Endothelial cell of umbilical vein (primary cell): ENCODE measurements around the gene CCDC188. TPM values are rescaled to one million over a fixed set of nuclear protein-coding genes. Genes with fewer than 3 reads are reported as not detected.

Source experiments
- BruUV-seq: library from RNA; stranded (reverse); fragments of 400-500 nt; replicated peaks from 2 replicates; lab custom pipeline; 2021; lab: Mats Ljungman, UMichigan
- CTCF ChIA-PET: fragments of 300-600, 350-600 bp; sonication (Branson Sonifier 250); formaldehyde crosslinking; loops from one replicate; lab custom pipeline; 2021; ENCODE audit warnings: antibody characterized with exemption, inconsistent platforms; lab: Charles Lee
- POLR2A ChIA-PET: fragments of 300-600, 350-600 bp; sonication (Branson Sonifier 250); formaldehyde crosslinking; loops from one replicate; lab custom pipeline; 2021; ENCODE audit warnings: antibody characterized with exemption, inconsistent platforms; lab: Charles Lee
- DNase-seq: peaks from one replicate; pipeline ENCODE4 v3.0.0-alpha.2; 2011; ENCODE audit warnings: low read depth, low spot score
- FAIRE-seq: peaks from 2 replicates; lab custom pipeline; 2011; peaks lifted over from hg19 to GRCh38; lab: Jason Lieb, UNC
- H2AFZ ChIP-seq: 2 replicates; pipeline ENCODE4 v1.6.0; 2012; ENCODE audit warnings: low read depth, low read length, control low read depth, inconsistent platforms
- H3K27ac ChIP-seq: 2 replicates; pipeline ENCODE4 v1.5.1; 2011; ENCODE audit warnings: low read depth, mild to moderate bottlenecking, control low read depth, low read length, moderate library complexity; ENCODE audit not compliant: insufficient read depth
- H3K27me3 ChIP-seq, 2 experiments: 2 replicates each; pipeline versions ENCODE4 v1.6.0 to v1.6.1; 2011; ENCODE audit warnings: low read length in 2 of 2, mixed read lengths in 1 of 2; ENCODE audit not compliant: control insufficient read depth in 2 of 2, insufficient read depth in 2 of 2
- H3K36me3 ChIP-seq, 2 experiments: 2 replicates in 1 of 2; 3 replicates in 1 of 2; pipeline ENCODE4 v1.5.1; 2011; ENCODE audit warnings: low read length in 2 of 2, mild to moderate bottlenecking in 1 of 2, moderate library complexity in 1 of 2; ENCODE audit not compliant: control insufficient read depth in 2 of 2, insufficient read depth in 2 of 2; ENCODE audit errors: extremely low read depth in 1 of 2
- H3K4me1 ChIP-seq: 3 replicates; pipeline ENCODE4 v1.5.1; 2011; ENCODE audit warnings: mild to moderate bottlenecking, low read length; ENCODE audit not compliant: control insufficient read depth, insufficient read depth; ENCODE audit errors: extremely low read depth
- H3K4me2 ChIP-seq: 2 replicates; pipeline ENCODE4 v1.6.1; 2011; ENCODE audit warnings: low read length, control low read depth, mixed read lengths; ENCODE audit not compliant: insufficient read depth
- H3K4me3 ChIP-seq, 3 experiments: fragments of 200-600 bp in 1 of 3; sonication (generic), shearing (Covaris generic) in 1 of 3; replicated peaks in 1 of 3; 2 replicates each; pipeline ENCODE4 v1.5.1; 2011 to 2016; ENCODE audit warnings: control low read depth in 3 of 3, low read length in 3 of 3, mild to moderate bottlenecking in 2 of 3, inconsistent platforms in 1 of 3, low read depth in 1 of 3, moderate library complexity in 1 of 3; ENCODE audit not compliant: insufficient read depth in 1 of 3
- H3K79me2 ChIP-seq: 2 replicates; pipeline ENCODE4 v1.6.0; 2012; ENCODE audit warnings: low read length, inconsistent platforms; ENCODE audit not compliant: control insufficient read depth, insufficient read depth
- H3K9ac ChIP-seq: replicated peaks from 2 replicates; pipeline ENCODE3; 2011; ENCODE audit warnings: low read length, control low read depth; ENCODE audit not compliant: insufficient read depth; ENCODE audit errors: extremely low read depth
- H3K9me1 ChIP-seq: replicated peaks from 3 replicates; pipeline ENCODE4 v1.6.0; 2011; ENCODE audit warnings: mild to moderate bottlenecking, low read length; ENCODE audit not compliant: control insufficient read depth, insufficient read depth; ENCODE audit errors: extremely low read depth
- H3K9me3 ChIP-seq: replicated peaks from 2 replicates; pipeline ENCODE4 v1.5.1; 2012; ENCODE audit warnings: low read length, inconsistent platforms; ENCODE audit not compliant: control insufficient read depth, insufficient read depth
- H4K20me1 ChIP-seq: replicated peaks from 2 replicates; pipeline ENCODE3; 2011; ENCODE audit warnings: mild to moderate bottlenecking, low read length; ENCODE audit not compliant: control insufficient read depth, insufficient read depth; ENCODE audit errors: extremely low read depth
- FOS ChIP-seq: IDR thresholded peaks from 2 replicates; pipeline ENCODE4 v1.6.1; 2011; ENCODE audit warnings: mild to moderate bottlenecking, low read length, moderate library complexity, borderline replicate concordance; ENCODE audit not compliant: insufficient read depth
- GATA2 ChIP-seq: IDR thresholded peaks from 2 replicates; pipeline ENCODE4 v1.7.0; 2011; ENCODE audit warnings: low read depth, mild to moderate bottlenecking, moderate library complexity, mixed read lengths, low read length; ENCODE audit not compliant: insufficient read length, insufficient read depth
- JUN ChIP-seq: IDR thresholded peaks from 2 replicates; pipeline ENCODE4 v1.6.1; 2011; ENCODE audit warnings: borderline replicate concordance, low read depth; ENCODE audit not compliant: insufficient read length, insufficient read depth
- MYC ChIP-seq: IDR thresholded peaks from one replicate; pipeline ENCODE4 v1.6.1; 2011; ENCODE audit warnings: mild to moderate bottlenecking, low read depth, low read length
- POLR2A ChIP-seq: IDR thresholded peaks from 2 replicates; pipeline ENCODE4 v1.6.1; 2012; ENCODE audit warnings: low read depth, mild to moderate bottlenecking, control low read depth, low read length
- dilution Hi-C: fragments of 300-500 bp; cut with MboI; formaldehyde crosslinking; loops from one replicate; pipeline ENCODE4 v1.15.0; 2019; ENCODE audit warnings: low sequenced_read_pairs; ENCODE audit not compliant: extremely low pct_ligation_motif_present
- intact Hi-C: fragments of 100-400 bp; cut with micrococcal nuclease; formaldehyde crosslinking; loops from one replicate; pipeline ENCODE4 v1.10.0; 2022
- polyA plus RNA-seq, 4 experiments: library from polyadenylated mRNA; depleted of rRNA in 3 of 4; stranded (reverse) in 3 of 4; unstranded in 1 of 4; fragments of >200 nt; gene quantifications; 2 replicates each; pipeline versions ENCODE4 v1.2.1 to v1.2.3, GENCODE V29; 2011 to 2012; ENCODE audit warnings: missing spikeins in 1 of 4
- total RNA-seq: library from RNA; stranded (reverse); gene quantifications from 2 replicates; pipeline ENCODE4 v1.2.3, GENCODE V29; 2021
- TF ChIP-seq, protein P1 (sequence below): IDR thresholded peaks from 2 replicates; pipeline ENCODE4 v1.6.1; 2011; ENCODE audit not compliant: insufficient read depth, insufficient read length

CCDC188 gene
- total and polyA plus RNA-seq, 2 donors (not counting 3 experiments of a cell fraction or from before 2014, with no cell fraction given): 9.4 to 9.8 TPM

DNA sequence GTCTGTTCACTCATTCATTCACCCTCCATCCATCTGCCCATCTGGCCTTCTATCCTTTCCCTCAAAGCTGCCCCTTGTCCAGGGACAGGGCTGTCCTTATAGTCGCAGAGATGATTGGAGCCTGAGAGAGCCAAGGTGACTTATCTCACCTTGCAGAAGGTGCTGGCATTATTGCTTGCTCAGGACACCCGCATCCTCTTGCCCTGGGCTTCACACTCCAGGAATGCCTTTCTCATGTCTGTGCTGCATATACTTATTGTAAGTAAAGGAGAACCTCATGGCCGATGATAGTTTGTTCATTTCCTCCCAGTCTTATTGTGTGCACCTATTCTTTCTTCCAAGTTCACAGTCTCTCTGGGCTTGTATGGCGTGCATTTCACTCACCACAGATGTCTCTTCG is 49.1 kb upstream of the CCDC188 start:
- BruUV-seq: no TSS peak
- H3K36me3 ChIP-seq: no peaks in the 10 kb centered on the region
- no peak overlapping the region for H3K4me3 ChIP-seq
- intact Hi-C loops (no loop called here), dilution Hi-C loops (no loop called here)
- H3K4me2 ChIP-seq: no peak overlapping the region
- H3K9me3 ChIP-seq: no peaks in the 10 kb centered on the region
- no peaks in the 10 kb centered on the region for H3K9me1 ChIP-seq
- H3K9ac ChIP-seq: no peak overlapping the region
- peaks cover 19% of the 10 kb centered on the region for H3K4me1 ChIP-seq
- no peak overlapping the region for H3K27ac ChIP-seq
- ChIA-PET CTCF (no interaction called here), POLR2A (no interaction called here)
- no peaks in the 10 kb centered on the region for H3K79me2 ChIP-seq
- H4K20me1 ChIP-seq: no peaks in the 10 kb centered on the region
- H2AFZ ChIP-seq: no peak overlapping the region
- no peaks in the 10 kb centered on the region for H3K27me3 ChIP-seq
- DNase-seq: no peak
- TF ChIP-seq FOS (no peak), POLR2A (no peak), GATA2 (no peak), JUN (no peak)
- FAIRE-seq: no peak

DNA sequence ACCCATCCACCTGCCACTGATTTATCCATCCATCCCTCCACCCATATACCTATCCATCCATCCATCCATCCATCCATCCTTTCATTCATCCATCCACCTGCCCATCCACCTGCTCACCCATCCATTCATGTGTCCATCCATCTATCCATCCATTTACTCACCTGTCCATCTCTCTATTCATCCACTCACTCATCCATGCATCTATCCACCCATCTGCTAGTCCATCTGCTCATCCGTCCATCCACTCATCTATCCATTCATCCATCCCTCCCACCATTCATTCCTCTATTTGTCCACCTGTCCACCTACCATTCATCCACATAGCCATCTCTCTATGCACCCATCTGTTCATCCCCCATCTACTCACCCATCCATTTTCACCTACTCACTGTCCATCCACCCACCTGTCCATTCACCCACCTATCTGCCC is 48.6 kb upstream of the CCDC188 start:
- ChIA-PET POLR2A (no interaction called here), CTCF (no interaction called here)
- Histone ChIP-seq H3K79me2 (no peaks in the 10 kb centered on the region), H3K27me3 (no peaks in the 10 kb centered on the region), H4K20me1 (no peaks in the 10 kb centered on the region), H3K4me2 (no peak overlapping the region), H3K4me1 (peaks cover 14% of the 10 kb centered on the region), H3K27ac (no peak overlapping the region), H3K9me1 (no peaks in the 10 kb centered on the region), H3K4me3 (no peak overlapping the region), H2AFZ (no peak overlapping the region), H3K9me3 (no peaks in the 10 kb centered on the region), H3K36me3 (no peaks in the 10 kb centered on the region), H3K9ac (no peak overlapping the region)
- no peak for DNase-seq
- no TSS peak for BruUV-seq
- FAIRE-seq: no peak
- dilution Hi-C loops: no loop called here
- TF ChIP-seq MYC (no peak), GATA2 (no peak)
- TF ChIP-seq, protein P1, sequence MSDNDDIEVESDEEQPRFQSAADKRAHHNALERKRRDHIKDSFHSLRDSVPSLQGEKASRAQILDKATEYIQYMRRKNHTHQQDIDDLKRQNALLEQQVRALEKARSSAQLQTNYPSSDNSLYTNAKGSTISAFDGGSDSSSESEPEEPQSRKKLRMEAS: no peak
- intact Hi-C loops: no loop called here
